ENCODE results near the gene MBD5. TPM values are rescaled to one million over a fixed set of nuclear protein-coding genes. Genes with fewer than 3 reads are reported as not detected.

MBD5 gene
- total and polyA plus RNA-seq, 2 donors (not counting 1 experiment from before 2014, with no cell fraction given) = 10.9 to 69.7 TPM

- Histone ChIP-seq H2AFZ (ENCODE audit: insufficient read depth, low read depth, low read length, poor library complexity, severe bottlenecking) (no peak overlapping the region), H4K20me1 (ENCODE audit: control insufficient read depth, insufficient read depth, low read length, poor library complexity, severe bottlenecking) (no peaks in the 10 kb centered on the region), H3K36me3 (replicated peaks in 1 of 2; ENCODE audit: control extremely low read depth in 1 of 2, control insufficient read depth in 1 of 2, extremely low read depth in 1 of 2, insufficient read depth in 2 of 2, low read length in 1 of 2) (no peaks in the 10 kb centered on the region), H3K4me2 (replicated peaks; ENCODE audit: low read depth, low read length, poor library complexity, severe bottlenecking) (no peak overlapping the region), H3K9ac (ENCODE audit: low read length) (no peak overlapping the region), H3K9me3 (ENCODE audit: control extremely low read depth in 1 of 3, control insufficient read depth in 2 of 3, insufficient read depth in 1 of 3, low read length in 2 of 3) (no peaks in the 10 kb centered on the region), H3K27me3 (replicated peaks in 1 of 4; ENCODE audit: control extremely low read depth in 1 of 4, control insufficient read depth in 3 of 4, insufficient read depth in 4 of 4, low read length in 3 of 4) (no peaks in the 10 kb centered on the region), H3K79me2 (ENCODE audit: control insufficient read depth, insufficient read depth, low read length) (no peaks in the 10 kb centered on the region), H3K4me3 (ENCODE audit: control extremely low read depth in 1 of 5, extremely low read depth in 1 of 5, insufficient read depth in 1 of 5, low read depth in 2 of 5, low read length in 4 of 5) (no peak overlapping the region), H3K27ac (ENCODE audit: low read length in 2 of 2) (no peak overlapping the region), H3K4me1 (ENCODE audit: control insufficient read depth in 2 of 2, insufficient read depth in 2 of 2, low read length in 2 of 2) (no peaks in the 10 kb centered on the region)
- no peaks in the 10 kb centered on the region for H3K4me1 Mint-ChIP-seq
- H3K27ac Mint-ChIP-seq = no peak overlapping the region
- no peaks in the 10 kb centered on the region for H3K9me3 Mint-ChIP-seq (ENCODE audit: insufficient read depth)
- H3K27me3 Mint-ChIP-seq = no peaks in the 10 kb centered on the region
- WGBS (ENCODE audit: insufficient coverage) = no CpG with 5 or more reads among the region's 1 CpG
- ChIA-PET POLR2A (no interaction called here), CTCF (no interaction called here)
- TF ChIP-seq CTCF (IDR thresholded peaks at IDR 0.05) = no peak
- TF ChIP-seq EZH2 (IDR thresholded peaks at IDR 0.05; ENCODE audit: borderline replicate concordance, insufficient read depth, low read depth, low read length, poor library complexity, severe bottlenecking) = no peak
- intact Hi-C loops (cut with micrococcal nuclease) = no loop called here
- no peak overlapping the region for H3K4me3 Mint-ChIP-seq
- DNase-seq (no peak), ATAC-seq (ENCODE audit: low read depth) (no peak)
Observed at GRCh38 chr2:148447877-148448276, 427.0 kb downstream of the MBD5 start.

- H3K4me3 Mint-ChIP-seq = no peak overlapping the region
- no peak for TF ChIP-seq CTCF (IDR thresholded peaks at IDR 0.05)
- no peak for TF ChIP-seq EZH2 (IDR thresholded peaks at IDR 0.05; ENCODE audit: borderline replicate concordance, insufficient read depth, low read depth, low read length, poor library complexity, severe bottlenecking)
- no peaks in the 10 kb centered on the region for H3K79me2 ChIP-seq (ENCODE audit: control insufficient read depth, insufficient read depth, low read length)
- H3K27ac Mint-ChIP-seq = no peak overlapping the region
- H3K4me1 Mint-ChIP-seq = no peaks in the 10 kb centered on the region
- H3K9me3 Mint-ChIP-seq (ENCODE audit: insufficient read depth) = no peaks in the 10 kb centered on the region
- ChIA-PET CTCF (no interaction called here), POLR2A (no interaction called here)
- intact Hi-C loops (cut with micrococcal nuclease) = no loop called here
- ATAC-seq (ENCODE audit: low read depth) (no peak), DNase-seq (no peak)
- no peaks in the 10 kb centered on the region for H3K27me3 ChIP-seq (replicated peaks in 1 of 4; ENCODE audit: control extremely low read depth in 1 of 4, control insufficient read depth in 3 of 4, insufficient read depth in 4 of 4, low read length in 3 of 4)
- no peaks in the 10 kb centered on the region for H3K36me3 ChIP-seq (replicated peaks in 1 of 2; ENCODE audit: control extremely low read depth in 1 of 2, control insufficient read depth in 1 of 2, extremely low read depth in 1 of 2, insufficient read depth in 2 of 2, low read length in 1 of 2)
- H3K27ac ChIP-seq (ENCODE audit: low read length in 2 of 2) = no peak overlapping the region
- no peaks in the 10 kb centered on the region for H4K20me1 ChIP-seq (ENCODE audit: control insufficient read depth, insufficient read depth, low read length, poor library complexity, severe bottlenecking)
- H3K4me3 ChIP-seq (ENCODE audit: control extremely low read depth in 1 of 5, extremely low read depth in 1 of 5, insufficient read depth in 1 of 5, low read depth in 2 of 5, low read length in 4 of 5) = no peak overlapping the region
- WGBS (ENCODE audit: insufficient coverage) = no CpG with 5 or more reads among the region's 3 CpGs
- no peak overlapping the region for H3K9ac ChIP-seq (ENCODE audit: low read length)
- no peaks in the 10 kb centered on the region for H3K9me3 ChIP-seq (ENCODE audit: control extremely low read depth in 1 of 3, control insufficient read depth in 2 of 3, insufficient read depth in 1 of 3, low read length in 2 of 3)
- no peak overlapping the region for H3K4me2 ChIP-seq (replicated peaks; ENCODE audit: low read depth, low read length, poor library complexity, severe bottlenecking)
- H3K4me1 ChIP-seq (ENCODE audit: control insufficient read depth in 2 of 2, insufficient read depth in 2 of 2, low read length in 2 of 2) = no peaks in the 10 kb centered on the region
- H2AFZ ChIP-seq (ENCODE audit: insufficient read depth, low read depth, low read length, poor library complexity, severe bottlenecking) = no peak overlapping the region
- H3K27me3 Mint-ChIP-seq = no peaks in the 10 kb centered on the region
Observed at GRCh38 chr2:148450531-148450930, 429.6 kb downstream of the MBD5 start.
